ENCODE data around the gene ZDHHC8.

ZDHHC8 gene

GRCh38 chr22:20169253-20169822 lies 37.7 kb downstream of the ZDHHC8 start:
- TF ChIP-seq CTCF (conservative IDR thresholded peaks at IDR 0.05; ENCODE audit: control insufficient read depth, insufficient read depth, low read depth, low read length) = no peak
- no peak for DNase-seq (ENCODE audit: low read depth)
- H3K4me3 ChIP-seq (ENCODE audit: control insufficient read depth, low read depth, low read length) = no peak overlapping the region

GRCh38 chr22:20170170-20170569 lies 38.6 kb downstream of the ZDHHC8 start:
- DNase-seq (ENCODE audit: low read depth) = no peak
- TF ChIP-seq CTCF (conservative IDR thresholded peaks at IDR 0.05; ENCODE audit: control insufficient read depth, insufficient read depth, low read depth, low read length) = no peak
- no peak overlapping the region for H3K4me3 ChIP-seq (ENCODE audit: control insufficient read depth, low read depth, low read length)

- no peak for TF ChIP-seq CTCF (conservative IDR thresholded peaks at IDR 0.05; ENCODE audit: control insufficient read depth, insufficient read depth, low read depth, low read length)
- H3K4me3 ChIP-seq (ENCODE audit: control insufficient read depth, low read depth, low read length) = no peak overlapping the region
- no peak for DNase-seq (ENCODE audit: low read depth)
Observed at GRCh38 chr22:20171288-20172140, 39.9 kb downstream of the ZDHHC8 start.

- H3K4me3 ChIP-seq (ENCODE audit: control insufficient read depth, low read depth, low read length) = no peak overlapping the region
- TF ChIP-seq CTCF (conservative IDR thresholded peaks at IDR 0.05; ENCODE audit: control insufficient read depth, insufficient read depth, low read depth, low read length) = no peak
- DNase-seq (ENCODE audit: low read depth) = no peak
Observed at GRCh38 chr22:20172141-20172613, 40.6 kb downstream of the ZDHHC8 start.

GRCh38 chr22:20173246-20173645 lies 41.6 kb downstream of the ZDHHC8 start:
- no peak for DNase-seq (ENCODE audit: low read depth)
- TF ChIP-seq CTCF (conservative IDR thresholded peaks at IDR 0.05; ENCODE audit: control insufficient read depth, insufficient read depth, low read depth, low read length) = no peak
- no peak overlapping the region for H3K4me3 ChIP-seq (ENCODE audit: control insufficient read depth, low read depth, low read length)

- H3K4me3 ChIP-seq (ENCODE audit: control insufficient read depth, low read depth, low read length) = no peak overlapping the region
- no peak for DNase-seq (ENCODE audit: low read depth)
- no peak for TF ChIP-seq CTCF (conservative IDR thresholded peaks at IDR 0.05; ENCODE audit: control insufficient read depth, insufficient read depth, low read depth, low read length)
Observed at GRCh38 chr22:20173772-20174171, 42.2 kb downstream of the ZDHHC8 start.
